Heart left ventricle (tissue), 16 donors: ENCODE data around the gene CRY1. TPM values are rescaled to one million over a fixed set of nuclear protein-coding genes. Genes with fewer than 3 reads are reported as not detected.

Source experiments
- ATAC-seq, 4 donors: fragments of 200-7000 bp; cut with Tn5 transposase; one replicate each; pipeline ENCODE4 v1.9.1; 2020 to 2022; ENCODE audit warnings: moderate library complexity in 4 of 4, mild to moderate bottlenecking in 3 of 4, moderate number of reproducible peaks in 1 of 4
- DNase-seq, 5 donors: peaks; one replicate each; pipeline ENCODE4 v3.0.0-alpha.2; 2020
- H3K27ac ChIP-seq, 12 donors: fragments of 200-600 bp; sonication (generic) in 4 of 12; one replicate each; pipeline versions ENCODE4 v1.5.0 to v1.8.0; 2016 to 2022; ENCODE audit warnings: mild to moderate bottlenecking in 2 of 12
- H3K27me3 ChIP-seq, 9 donors: fragments of 200-600 bp; sonication (generic) in 2 of 9; one replicate each; pipeline versions ENCODE4 v1.5.1 to v1.8.0; 2016 to 2022; ENCODE audit warnings: mild to moderate bottlenecking in 3 of 9
- H3K36me3 ChIP-seq, 9 donors: fragments of 200-600 bp; sonication (generic) in 2 of 9; one replicate each; pipeline versions ENCODE4 v1.5.0 to v1.8.0; 2018 to 2022; ENCODE audit warnings: mild to moderate bottlenecking in 2 of 9
- H3K4me1 ChIP-seq, 12 donors: fragments of 200-600 bp; sonication (generic) in 4 of 12; one replicate each; pipeline versions ENCODE4 v1.5.0 to v1.8.0; 2016 to 2022; ENCODE audit warnings: mild to moderate bottlenecking in 3 of 12
- H3K4me3 ChIP-seq, 12 donors: fragments of 200-600 bp; sonication (generic) in 4 of 12; one replicate each; pipeline versions ENCODE4 v1.5.0 to v1.8.0; 2017 to 2022; ENCODE audit warnings: mild to moderate bottlenecking in 9 of 12, moderate library complexity in 4 of 12
- H3K9me3 ChIP-seq, 12 donors: fragments of 200-600 bp; sonication (generic) in 4 of 12; one replicate each; pipeline versions ENCODE4 v1.5.0 to v1.8.0; 2016 to 2022; ENCODE audit warnings: mild to moderate bottlenecking in 1 of 12
- POLR2A ChIP-seq, 2 donors: fragments of 450-650 bp; IDR thresholded peaks; one replicate each; pipeline ENCODE4 v1.6.1; 2017; ENCODE audit warnings: antibody characterized with exemption in 2 of 2, mild to moderate bottlenecking in 2 of 2, moderate library complexity in 2 of 2
- WGBS, 4 donors: extraction: QIAGEN DNeasy Blood & Tissue Kit in 2 of 4; methylation state at CpG; one replicate each; pipeline versions ENCODE4 v1.1.5 to v1.1.7; 2013 to 2018; 5-methylcytosine and 5-hydroxymethylcytosine counted together
- intact Hi-C, 10 donors: fragments of 100-400 bp; cut with DNase I; formaldehyde crosslinking; loops; one replicate each; pipeline versions ENCODE4 v1.11.1 to v1.14.2; 2022
- polyA plus RNA-seq, 2 donors: library from polyadenylated mRNA; stranded (reverse); fragments of 200-250 nt; gene quantifications; one replicate each; pipeline ENCODE4 v1.2.3, GENCODE V29; 2013
- total RNA-seq, 9 donors: library from RNA; depleted of rRNA in 2 of 9; stranded (reverse); fragments of >200 nt in 2 of 9; fragmentation: NEBNext Ultra II Directional in 3 of 9; extraction: Animal tissue kit (Norgen Biotek cat#: 25700) in 3 of 9; gene quantifications; one replicate each; pipeline versions ENCODE4 v1.1.0 to v1.2.4, GENCODE V29; 2016 to 2023
- TF ChIP-seq, protein P1 (sequence below), 12 donors: fragments of 200-600 bp; sonication (generic) in 4 of 12; IDR thresholded peaks; one replicate each; pipeline versions ENCODE4 v1.5.0 to v1.8.0; 2018 to 2022; ENCODE audit warnings: antibody characterized with exemption in 12 of 12, mild to moderate bottlenecking in 5 of 12
- donor health status: ischemic (EF 13 %, LVEDD 7.1; RV severe dilation, severe dysfunction).
- donor health status: healthy with polysubstance abuse.
- donor health status: DM: no; HTN: yes; CAD: no.
- donor health status: DM: no; HTN: no; CAD: no.
- donor health status: ischemic (EF 25% LVEDD 6.9; RV normal size, moderate dysfunction).
- donor health status: ischemic (EF 25% LVEDD 5.7; RV mildly dilated, moderate dysfunction).
- donor health status: healthy.
- donor health status: DM: yes; HTN: yes; CAD: no.
- donor health status: ischemic (EF 35%, LVEDD 5.7; RV mildly dilated, moderate dysfunction).
- donor health status: nonischemic (EF 11% LVEDD 7.7; RV severe dilation, severe dysfunction).
- donor health status: DM: yes; HTN: yes; CAD: no.
- donor health status: PGD.
- donor health status: ischemic (EF 29% LVEDD 5.4; RV normal size, mild dysfunction).
- donor health status: nonischemic (EF 23%, LVEDD 6.1; RV moderate dilation, normal function).

CRY1 gene
- total and polyA plus RNA-seq, 11 donors, result 4.3 to 20.7 (median 12.0) TPM

DNA sequence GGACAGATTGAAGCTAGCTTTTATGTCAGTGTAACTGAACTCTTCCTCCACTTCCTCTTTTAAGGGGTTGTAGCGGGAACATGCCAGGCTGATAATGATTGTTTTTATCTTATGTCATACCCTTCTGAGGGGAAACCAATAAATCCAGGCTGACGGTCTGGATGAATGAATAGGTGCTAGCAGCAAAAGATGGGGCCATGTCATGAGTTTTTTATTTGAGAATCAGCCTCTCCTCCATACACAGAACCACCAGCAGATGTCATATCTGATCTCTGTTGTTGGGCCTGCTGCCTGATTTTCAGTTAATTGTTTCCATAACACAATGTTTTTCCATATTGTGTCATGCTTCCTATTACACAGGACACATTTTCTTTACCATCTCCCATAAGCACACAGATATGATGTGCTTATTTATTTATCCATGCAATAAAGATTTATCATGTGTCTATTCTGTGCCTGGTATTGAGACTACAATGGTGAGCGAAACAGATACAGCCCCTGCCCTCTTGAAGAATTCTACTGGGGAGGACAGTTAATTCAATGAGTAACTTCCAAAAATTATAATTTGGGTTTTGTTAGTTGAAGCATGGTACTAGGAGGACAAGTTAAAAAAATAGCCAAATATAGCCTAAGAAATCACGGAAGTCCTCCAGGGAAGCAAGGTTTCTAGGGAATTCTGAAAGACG lies 33.6 kb upstream of the CRY1 start:
- H3K4me3 ChIP-seq, result no peak overlapping the region
- no peak overlapping the region for H3K27ac ChIP-seq
- H3K27me3 ChIP-seq, result peaks cover 0 to 29% (median 3%) of the 10 kb centered on the region in 9 donors
- ATAC-seq (no peak), DNase-seq (no peak)
- H3K36me3 ChIP-seq, result no peaks in the 10 kb centered on the region
- intact Hi-C loops, result no loop called here
- H3K9me3 ChIP-seq, result no peaks in the 10 kb centered on the region
- peaks cover 0 to 4% (median 0%) of the 10 kb centered on the region in 12 donors for H3K4me1 ChIP-seq
- TF ChIP-seq POLR2A (IDR thresholded peaks at IDR 0.05), result no peak
- TF ChIP-seq, protein P1, sequence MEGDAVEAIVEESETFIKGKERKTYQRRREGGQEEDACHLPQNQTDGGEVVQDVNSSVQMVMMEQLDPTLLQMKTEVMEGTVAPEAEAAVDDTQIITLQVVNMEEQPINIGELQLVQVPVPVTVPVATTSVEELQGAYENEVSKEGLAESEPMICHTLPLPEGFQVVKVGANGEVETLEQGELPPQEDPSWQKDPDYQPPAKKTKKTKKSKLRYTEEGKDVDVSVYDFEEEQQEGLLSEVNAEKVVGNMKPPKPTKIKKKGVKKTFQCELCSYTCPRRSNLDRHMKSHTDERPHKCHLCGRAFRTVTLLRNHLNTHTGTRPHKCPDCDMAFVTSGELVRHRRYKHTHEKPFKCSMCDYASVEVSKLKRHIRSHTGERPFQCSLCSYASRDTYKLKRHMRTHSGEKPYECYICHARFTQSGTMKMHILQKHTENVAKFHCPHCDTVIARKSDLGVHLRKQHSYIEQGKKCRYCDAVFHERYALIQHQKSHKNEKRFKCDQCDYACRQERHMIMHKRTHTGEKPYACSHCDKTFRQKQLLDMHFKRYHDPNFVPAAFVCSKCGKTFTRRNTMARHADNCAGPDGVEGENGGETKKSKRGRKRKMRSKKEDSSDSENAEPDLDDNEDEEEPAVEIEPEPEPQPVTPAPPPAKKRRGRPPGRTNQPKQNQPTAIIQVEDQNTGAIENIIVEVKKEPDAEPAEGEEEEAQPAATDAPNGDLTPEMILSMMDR (IDR thresholded peaks at IDR 0.05), result no peak
- WGBS, 4 donors, result 66 to 75% (median 71%) methylated on average over 5 of the region's 5 CpGs

DNA sequence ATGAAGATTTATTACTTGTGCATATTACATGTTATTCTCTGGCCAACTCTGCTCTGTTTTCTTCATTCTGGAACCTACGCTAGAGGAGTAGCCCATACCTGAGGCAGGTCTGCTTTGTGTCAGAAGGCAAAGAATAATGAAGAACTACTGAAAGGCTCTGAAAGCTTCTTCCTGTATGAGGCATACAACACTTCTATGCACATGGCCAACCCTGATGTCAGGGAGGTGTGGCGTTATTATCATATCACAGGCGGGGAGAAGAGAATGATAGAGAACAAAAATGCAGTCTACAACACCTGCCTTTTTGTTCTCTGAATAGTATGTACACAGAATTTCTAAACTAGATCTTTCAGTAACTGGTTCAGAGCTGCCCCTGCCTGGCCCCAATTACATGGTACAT lies 32.5 kb upstream of the CRY1 start:
- intact Hi-C loops, result no loop called here
- 47 to 61% (median 49%) methylated on average over 3 of the region's 3 CpGs for WGBS, 4 donors
- no peak for TF ChIP-seq POLR2A (IDR thresholded peaks at IDR 0.05)
- TF ChIP-seq, protein P1 (IDR thresholded peaks at IDR 0.05), result no peak

DNA sequence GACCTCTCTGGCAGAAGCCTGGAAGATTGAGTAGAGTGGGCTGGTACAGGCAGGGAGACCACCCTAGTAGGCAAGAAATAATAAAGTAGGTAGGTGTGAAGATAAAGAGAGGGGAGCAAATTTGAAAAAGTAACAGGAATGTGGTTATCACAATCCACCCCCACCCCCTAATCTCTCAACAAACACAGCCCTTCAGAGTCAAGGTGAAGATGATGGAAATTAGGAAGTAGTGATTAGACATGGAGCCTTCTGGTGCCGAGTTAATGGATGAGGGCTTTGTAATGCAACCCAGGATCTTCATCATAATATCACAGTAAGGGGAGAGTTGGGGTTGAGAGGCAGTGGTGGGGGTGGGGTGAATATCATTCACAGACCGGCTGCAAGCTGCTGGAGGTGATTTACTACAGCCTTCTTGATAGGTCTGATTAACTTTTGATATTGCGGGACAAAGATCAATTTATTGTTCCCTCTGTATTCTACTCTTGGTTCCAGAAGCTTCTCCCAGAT lies 29.2 kb upstream of the CRY1 start:
- TF ChIP-seq POLR2A (IDR thresholded peaks at IDR 0.05), result no peak
- TF ChIP-seq, protein P1 (IDR thresholded peaks at IDR 0.05), result no peak
- intact Hi-C loops, result no loop called here
- 36 to 45% (median 39%) methylated on average over 3 of the region's 3 CpGs for WGBS, 4 donors
- peaks cover 0 to 39% (median 6%) of the 10 kb centered on the region in 9 donors for H3K27me3 ChIP-seq
- no peak for ATAC-seq
- H3K9me3 ChIP-seq, result no peaks in the 10 kb centered on the region
- no peaks in the 10 kb centered on the region for H3K36me3 ChIP-seq
- no peak for DNase-seq
- H3K4me1 ChIP-seq, result no peaks in the 10 kb centered on the region
- no peak overlapping the region for H3K4me3 ChIP-seq
- no peak overlapping the region for H3K27ac ChIP-seq

More for the DNA sequence above, 32.5 kb upstream of the CRY1 start:
- no peak overlapping the region for H3K4me3 ChIP-seq
- no peak overlapping the region for H3K27ac ChIP-seq
- DNase-seq (no peak), ATAC-seq (no peak)
- no peaks in the 10 kb centered on the region for H3K9me3 ChIP-seq
- no peaks in the 10 kb centered on the region for H3K4me1 ChIP-seq
- no peaks in the 10 kb centered on the region for H3K36me3 ChIP-seq
- peaks cover 0 to 35% (median 6%) of the 10 kb centered on the region in 9 donors for H3K27me3 ChIP-seq

GRCh38 chr12:107119091-107119490 lies 25.7 kb upstream of the CRY1 start:
- H3K36me3 ChIP-seq, result no peaks in the 10 kb centered on the region
- H3K9me3 ChIP-seq, result no peaks in the 10 kb centered on the region
- H3K27ac ChIP-seq, result no peak overlapping the region
- no peak overlapping the region for H3K4me3 ChIP-seq
- DNase-seq (no peak), ATAC-seq (no peak)
- TF ChIP-seq, protein P1 (IDR thresholded peaks at IDR 0.05), result no peak
- no peak for TF ChIP-seq POLR2A (IDR thresholded peaks at IDR 0.05)
- intact Hi-C loops, result no loop called here
- 62 to 83% (median 77%) methylated on average over 3 of the region's 3 CpGs for WGBS, 4 donors
- peaks cover 0 to 39% (median 6%) of the 10 kb centered on the region in 9 donors for H3K27me3 ChIP-seq
- H3K4me1 ChIP-seq, result no peaks in the 10 kb centered on the region
